ENCODE data around the gene TRNAU1AP.
"Not testable (repeated sequence)": the region's sequence is repeated elsewhere in the genome, so short reads cannot be mapped to it uniquely, and the experiment has no call there.

The TRNAU1AP gene

DNA sequence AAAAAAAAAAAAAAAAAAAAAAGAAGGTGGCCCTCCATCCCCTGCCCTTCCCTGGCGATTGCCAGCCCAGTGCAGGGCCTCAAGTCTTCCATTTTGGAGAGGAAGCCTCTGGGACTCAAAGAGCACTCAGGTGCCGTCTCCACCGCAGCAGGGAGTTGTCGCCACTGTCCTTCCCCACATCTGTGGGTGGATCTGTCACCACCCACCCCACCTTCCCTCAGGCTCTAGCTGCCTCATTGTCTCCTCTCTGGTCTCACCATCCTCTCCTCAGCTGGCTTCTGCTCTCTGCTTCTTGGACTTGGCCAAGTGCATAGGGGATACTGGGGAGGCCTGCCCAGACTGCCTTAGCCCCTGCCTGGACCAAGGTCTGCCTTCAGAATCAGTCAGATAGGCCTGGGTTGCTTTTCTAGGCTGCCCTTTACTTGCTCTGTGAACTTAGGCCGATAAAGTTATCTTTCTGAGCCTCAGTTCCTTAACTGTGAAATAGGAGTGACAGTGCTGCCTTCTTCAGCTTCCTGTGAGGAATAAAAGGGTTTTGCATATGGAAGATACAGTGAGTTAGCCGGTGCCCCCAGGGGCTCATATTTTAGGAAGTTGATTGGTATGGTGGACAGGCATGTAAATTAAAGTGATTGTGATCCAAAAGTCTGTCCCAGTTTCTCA lies 31.3 kb upstream of the TRNAU1AP start:
- DNase-seq (ENCODE audit: low read depth): no peak

- DNase-seq (ENCODE audit: low read depth): not testable (repeated sequence)
Observed at GRCh38 chr1:28522537-28522936, 30.3 kb upstream of the TRNAU1AP start.

GRCh38 chr1:28525002-28525642 lies 27.8 kb upstream of the TRNAU1AP start:
- not testable (repeated sequence) for DNase-seq (ENCODE audit: low read depth)

- DNase-seq (ENCODE audit: low read depth): no peak
Observed at GRCh38 chr1:28526886-28527285, 26.0 kb upstream of the TRNAU1AP start.

DNA sequence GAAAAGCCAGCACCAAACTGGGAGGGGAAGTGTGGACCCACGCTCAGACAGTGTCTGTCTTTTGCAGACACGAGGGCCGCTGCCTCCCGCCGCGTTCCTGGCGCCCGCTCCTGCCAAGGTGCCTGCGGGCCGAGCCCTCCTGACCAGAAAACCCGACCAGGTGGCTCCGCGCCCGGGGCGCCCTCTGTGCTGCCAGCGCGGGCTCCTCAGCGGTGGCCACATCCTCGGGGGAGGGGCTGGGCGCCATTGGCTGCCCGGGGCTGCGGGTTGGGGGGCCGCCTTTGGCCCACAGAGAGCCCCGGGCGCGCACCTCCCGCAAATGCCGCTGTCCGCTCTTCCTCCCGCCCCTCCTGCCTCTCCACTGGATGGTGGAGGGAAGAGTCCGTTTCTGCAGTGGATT lies 22.4 kb upstream of the TRNAU1AP start:
- no peak for DNase-seq (ENCODE audit: low read depth)

DNA sequence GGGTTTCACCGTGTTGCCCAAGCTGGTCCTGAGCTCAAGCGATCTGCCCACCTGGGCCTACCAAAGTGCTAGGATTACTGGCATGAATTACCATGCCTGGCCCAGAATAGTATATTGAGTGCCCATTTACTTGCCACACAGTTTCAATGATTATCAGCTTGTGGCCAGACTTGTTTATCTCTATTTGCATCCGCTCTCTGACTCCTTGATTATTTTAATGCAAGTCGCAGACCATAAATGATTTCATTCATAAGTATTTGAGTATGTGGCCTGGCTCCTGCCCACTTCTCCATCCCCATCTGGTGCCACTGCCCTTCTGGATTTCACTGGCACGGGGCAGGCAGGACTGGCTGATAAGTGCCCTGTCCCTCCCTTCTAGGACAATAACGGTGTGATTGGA lies 18.2 kb upstream of the TRNAU1AP start:
- DNase-seq (ENCODE audit: low read depth): no peak

- DNase-seq (ENCODE audit: low read depth): no peak
Observed at GRCh38 chr1:28535180-28535579, 17.7 kb upstream of the TRNAU1AP start.

- DNase-seq (ENCODE audit: low read depth): no peak
Observed at GRCh38 chr1:28537457-28538199, 15.3 kb upstream of the TRNAU1AP start.

- no peak for DNase-seq (ENCODE audit: low read depth)
Observed at GRCh38 chr1:28538286-28538685, 14.6 kb upstream of the TRNAU1AP start.

DNA sequence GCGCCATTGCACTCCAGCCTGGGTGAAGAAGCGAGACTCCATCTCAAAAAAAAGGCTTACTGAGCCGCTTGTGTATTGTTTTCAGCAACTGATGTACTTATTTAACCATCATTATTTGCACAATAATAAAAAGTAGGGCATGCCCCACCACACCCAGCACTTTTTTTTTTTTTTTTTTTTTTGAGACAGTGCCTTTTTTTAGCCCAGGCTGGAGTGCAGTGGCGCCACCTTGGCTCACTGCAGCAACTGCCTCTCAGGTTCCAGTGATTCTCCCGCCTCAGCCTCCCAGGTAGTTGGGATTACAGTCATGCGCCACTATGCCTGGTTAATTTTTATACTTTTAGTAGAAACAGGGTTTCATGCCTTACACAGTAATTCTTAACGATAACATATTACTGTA lies 12.2 kb upstream of the TRNAU1AP start:
- no peak for DNase-seq (ENCODE audit: low read depth)

- not testable (repeated sequence) for DNase-seq (ENCODE audit: low read depth)
Observed at GRCh38 chr1:28541414-28542015, 11.4 kb upstream of the TRNAU1AP start.

DNA sequence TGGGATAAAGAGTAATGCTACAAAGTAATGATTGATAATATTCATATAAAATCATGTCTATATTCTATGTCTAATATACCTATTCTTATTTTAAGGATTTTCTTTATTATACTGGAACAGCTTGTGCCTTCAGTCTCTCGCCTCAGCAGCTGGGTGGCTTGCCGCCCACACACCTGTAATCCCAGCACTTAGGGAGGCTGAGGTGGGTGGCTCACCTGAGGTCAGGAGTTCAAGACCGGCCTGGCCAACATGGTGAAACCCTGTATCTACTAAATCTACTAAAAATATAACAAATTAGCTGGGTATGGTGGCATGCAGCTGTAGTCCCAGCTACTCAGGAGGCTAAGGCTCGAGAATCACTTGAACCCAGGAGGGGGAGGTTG lies 7.6 kb upstream of the TRNAU1AP start:
- DNase-seq (ENCODE audit: low read depth): no peak

DNA sequence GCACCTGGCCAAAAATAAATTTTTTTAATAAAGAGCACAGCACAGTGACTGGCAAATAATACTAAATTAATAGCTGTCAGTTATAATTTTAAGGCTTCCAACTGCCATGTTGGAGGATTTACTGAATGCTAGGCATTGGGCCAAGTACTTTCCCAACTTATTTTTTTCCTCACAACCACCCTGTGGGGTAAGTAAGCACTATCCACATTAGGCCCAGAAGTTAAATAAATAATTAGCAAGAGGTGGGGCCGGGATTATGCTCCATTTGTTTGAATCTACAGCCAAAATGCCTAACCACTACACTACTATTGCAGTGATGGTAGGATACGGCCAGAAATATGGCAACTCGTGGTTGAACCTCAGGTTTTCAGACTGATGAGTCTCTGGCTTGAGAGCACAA lies 4.6 kb upstream of the TRNAU1AP start:
- DNase-seq (ENCODE audit: low read depth): no peak

- DNase-seq (ENCODE audit: low read depth): no peak
Observed at GRCh38 chr1:28551381-28551780, 1.5 kb upstream of the TRNAU1AP start.

DNA sequence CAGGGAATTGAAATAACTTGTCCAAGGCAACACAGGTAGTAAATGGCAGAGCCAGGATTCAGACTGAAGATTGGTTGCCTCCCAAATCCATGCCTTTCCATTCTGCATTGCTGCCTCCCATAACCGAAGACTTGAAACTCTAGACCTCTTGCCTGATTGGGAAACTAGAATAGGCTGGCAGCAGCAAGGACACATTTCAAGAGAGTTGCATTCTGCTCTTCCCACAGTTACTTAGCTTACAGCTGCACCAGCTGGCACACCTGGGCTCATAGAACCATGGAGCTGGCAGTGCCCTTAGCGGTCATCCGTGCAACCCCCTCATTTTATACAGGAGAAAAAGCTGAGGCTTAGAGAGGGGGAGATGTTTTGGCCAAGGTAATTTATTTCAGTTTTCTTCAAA lies 8.0 kb downstream of the TRNAU1AP start:
- DNase-seq (ENCODE audit: low read depth): no peak

DNA sequence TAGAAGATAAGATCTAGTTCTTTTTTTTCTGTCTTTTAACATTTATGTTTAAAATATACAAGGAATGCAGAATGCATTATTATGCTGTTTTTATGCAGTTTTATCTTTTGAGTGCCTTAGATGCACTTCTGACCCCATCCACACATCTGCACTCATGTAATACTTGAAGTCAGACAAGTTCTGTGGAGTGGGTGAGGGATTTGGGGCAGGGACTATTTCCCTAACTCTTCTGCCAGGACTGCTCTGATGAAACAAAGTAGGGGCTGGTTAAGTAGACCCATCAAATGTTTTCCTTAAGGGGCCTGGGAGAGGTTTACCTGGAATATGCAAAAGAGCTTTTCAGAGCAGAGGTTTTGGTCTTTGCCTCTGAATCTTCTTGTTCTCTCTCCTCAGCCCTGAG lies 11.4 kb downstream of the TRNAU1AP start:
- DNase-seq (ENCODE audit: low read depth): no peak

DNA sequence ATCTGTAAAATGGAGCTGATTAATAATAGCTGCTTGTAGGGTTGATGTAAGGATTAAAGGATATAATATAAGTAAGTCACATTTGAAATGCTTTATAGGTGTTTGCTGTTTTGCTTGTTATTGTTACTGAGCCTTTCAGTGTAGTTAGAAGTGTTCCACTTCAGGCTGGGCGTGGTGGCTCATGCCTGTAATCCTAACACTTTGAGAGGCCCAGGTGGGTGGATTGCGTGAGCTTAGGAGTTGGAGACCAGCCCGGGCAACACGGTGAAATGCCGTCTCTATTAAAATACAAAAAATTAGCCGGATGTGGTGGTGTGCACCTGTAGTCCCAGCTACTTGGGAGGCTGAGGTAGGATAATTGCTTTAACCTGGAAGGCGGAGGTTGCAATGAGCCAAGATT lies 12.2 kb downstream of the TRNAU1AP start:
- no peak for DNase-seq (ENCODE audit: low read depth)

- no peak for DNase-seq (ENCODE audit: low read depth)
Observed at GRCh38 chr1:28565726-28566125, 12.8 kb downstream of the TRNAU1AP start.

GRCh38 chr1:28566931-28567330 lies 14.0 kb downstream of the TRNAU1AP start:
- no peak for DNase-seq (ENCODE audit: low read depth)

DNA sequence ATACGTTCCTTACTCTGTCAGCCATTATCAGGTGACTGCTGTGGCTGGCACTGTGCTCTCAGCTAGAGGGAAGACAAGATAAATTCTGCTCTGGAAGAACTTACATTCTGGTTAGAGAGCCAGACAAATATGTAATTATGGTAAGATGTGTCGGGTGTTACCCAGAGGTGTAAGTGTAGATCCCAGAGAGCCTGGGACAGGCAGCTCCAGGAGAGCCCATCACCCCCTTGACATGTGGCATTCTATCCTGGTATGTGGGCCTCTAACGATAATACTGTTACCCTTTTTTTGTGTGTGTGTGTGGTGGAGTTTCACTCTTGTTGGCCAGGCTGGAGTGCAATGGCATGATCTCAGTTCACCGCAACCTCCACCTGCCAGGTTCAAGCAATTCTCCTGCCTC lies 19.0 kb downstream of the TRNAU1AP start:
- no peak for DNase-seq (ENCODE audit: low read depth)

DNA sequence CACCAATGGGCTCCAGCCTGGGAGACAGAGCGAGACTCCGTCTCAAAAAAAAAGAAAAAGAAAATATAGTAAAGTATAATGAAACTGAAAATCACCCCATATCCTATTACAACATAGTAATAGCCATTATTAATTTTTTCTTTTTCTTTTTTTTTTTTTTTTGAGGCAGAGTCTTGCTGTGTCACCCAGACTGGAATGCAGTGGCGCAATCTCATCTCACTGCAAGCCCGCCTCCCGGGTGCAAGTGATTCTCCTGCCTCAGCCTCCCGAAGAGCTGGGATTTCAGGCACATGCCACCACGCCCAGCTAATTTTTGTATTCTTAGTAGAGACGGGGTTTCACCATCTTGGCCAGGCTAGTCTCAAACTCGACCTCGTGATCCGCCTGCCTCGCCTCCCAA lies 20.0 kb downstream of the TRNAU1AP start:
- DNase-seq (ENCODE audit: low read depth): peak; percentile 59

DNA sequence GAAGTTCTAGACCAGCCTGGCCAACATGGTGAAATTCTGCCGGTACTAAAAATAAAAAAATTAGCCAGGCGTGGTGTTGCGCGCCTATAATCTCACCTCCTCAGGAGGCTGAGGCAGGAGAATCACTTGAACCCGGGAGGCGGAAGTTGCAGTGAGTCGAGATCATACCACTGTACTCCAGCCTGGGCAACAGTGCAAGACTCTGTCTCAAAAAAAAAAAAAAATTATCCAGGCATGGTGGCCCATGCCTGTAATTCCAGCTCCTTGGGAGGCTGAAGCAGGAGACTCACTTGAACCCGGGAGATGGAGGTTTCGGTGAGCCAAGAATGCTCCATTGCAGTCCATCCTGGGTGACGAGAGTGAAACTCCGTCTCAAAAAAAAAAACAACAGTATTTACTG lies 20.7 kb downstream of the TRNAU1AP start:
- no peak for DNase-seq (ENCODE audit: low read depth)

Data from fibroblast of the conjunctiva (primary cell).